ENCODE data around the gene GNAS. TPM values are rescaled to one million over a fixed set of nuclear protein-coding genes. Genes with fewer than 3 reads are reported as not detected.

Gene GNAS
- total RNA-seq, 6 experiments from 2014 or later = 254 to 400 (median 287) TPM

DNA sequence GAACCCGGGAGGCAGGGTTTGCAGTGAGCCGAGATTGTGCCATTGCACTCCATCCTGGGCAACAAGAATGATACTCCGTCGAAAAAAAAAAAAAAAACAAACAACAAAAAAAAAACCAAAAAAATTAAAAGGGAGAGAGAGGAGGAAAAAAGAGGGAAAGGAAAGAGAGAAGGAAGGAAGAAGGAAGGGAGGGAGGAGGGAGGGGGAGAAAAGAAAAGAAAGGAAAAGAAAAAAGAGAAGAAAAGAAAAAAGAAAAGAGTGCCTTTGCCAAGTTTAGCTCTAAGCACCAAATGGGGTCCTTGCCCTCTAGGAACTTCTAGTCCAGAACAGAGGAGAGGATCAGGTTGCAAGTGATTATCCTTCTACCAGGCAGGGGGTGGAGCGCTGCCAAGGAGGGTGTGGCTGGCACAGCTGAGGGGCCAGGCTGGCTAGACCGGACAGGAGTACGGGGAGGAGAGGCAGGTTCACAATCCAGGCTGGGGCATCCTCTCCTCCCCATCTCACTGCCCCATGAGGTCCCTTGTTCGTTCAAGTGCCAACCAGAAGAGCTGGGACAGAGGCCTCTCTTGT lies 19.1 kb downstream of the GNAS start:
- Histone ChIP-seq H3K36me3 (no peaks in the 10 kb centered on the region), H3K9me3 (no peaks in the 10 kb centered on the region), H3K4me1 (no peaks in the 10 kb centered on the region), H3K4me3 (no peak overlapping the region), H3K27me3 (no peaks in the 10 kb centered on the region), H3K27ac (no peak overlapping the region)
- TF ChIP-seq, protein P1, sequence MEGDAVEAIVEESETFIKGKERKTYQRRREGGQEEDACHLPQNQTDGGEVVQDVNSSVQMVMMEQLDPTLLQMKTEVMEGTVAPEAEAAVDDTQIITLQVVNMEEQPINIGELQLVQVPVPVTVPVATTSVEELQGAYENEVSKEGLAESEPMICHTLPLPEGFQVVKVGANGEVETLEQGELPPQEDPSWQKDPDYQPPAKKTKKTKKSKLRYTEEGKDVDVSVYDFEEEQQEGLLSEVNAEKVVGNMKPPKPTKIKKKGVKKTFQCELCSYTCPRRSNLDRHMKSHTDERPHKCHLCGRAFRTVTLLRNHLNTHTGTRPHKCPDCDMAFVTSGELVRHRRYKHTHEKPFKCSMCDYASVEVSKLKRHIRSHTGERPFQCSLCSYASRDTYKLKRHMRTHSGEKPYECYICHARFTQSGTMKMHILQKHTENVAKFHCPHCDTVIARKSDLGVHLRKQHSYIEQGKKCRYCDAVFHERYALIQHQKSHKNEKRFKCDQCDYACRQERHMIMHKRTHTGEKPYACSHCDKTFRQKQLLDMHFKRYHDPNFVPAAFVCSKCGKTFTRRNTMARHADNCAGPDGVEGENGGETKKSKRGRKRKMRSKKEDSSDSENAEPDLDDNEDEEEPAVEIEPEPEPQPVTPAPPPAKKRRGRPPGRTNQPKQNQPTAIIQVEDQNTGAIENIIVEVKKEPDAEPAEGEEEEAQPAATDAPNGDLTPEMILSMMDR (IDR thresholded peaks at IDR 0.05) = no peak
- no peak for TF ChIP-seq POLR2A (IDR thresholded peaks at IDR 0.05)
- intact Hi-C loops (cut with DNase I) = no loop called here
- DNase-seq (no peak), ATAC-seq (no peak)
- WGBS (ENCODE audit: insufficient coverage, low coverage, low lambda C conversion rate, missing lambda C conversion rate) = no CpG with 5 or more reads among the region's 8 CpGs

DNA sequence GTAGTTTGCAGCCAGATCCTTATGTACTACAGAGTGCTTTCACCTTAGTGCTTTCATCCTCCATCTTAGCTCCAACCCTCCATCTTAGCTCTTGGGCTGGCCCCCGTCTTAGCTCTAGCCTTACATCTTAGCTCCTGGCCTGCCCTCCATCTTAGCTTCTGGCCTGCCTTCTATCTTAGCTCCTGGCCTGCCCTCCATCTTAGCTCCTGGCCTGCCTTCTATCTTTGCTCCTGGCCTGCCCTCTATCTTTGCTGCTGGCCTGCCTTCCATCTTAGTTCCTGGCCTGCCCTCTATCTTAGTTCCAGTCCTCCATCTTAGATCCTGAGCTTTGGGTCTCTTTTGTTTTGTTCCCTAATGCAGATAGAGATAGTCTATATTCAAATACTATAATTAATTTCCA lies 22.0 kb downstream of the GNAS start:
- H3K9me3 ChIP-seq = no peaks in the 10 kb centered on the region
- H3K4me3 ChIP-seq = no peak overlapping the region
- TF ChIP-seq, protein P1 (IDR thresholded peaks at IDR 0.05) = no peak
- TF ChIP-seq POLR2A (IDR thresholded peaks at IDR 0.05) = no peak
- no peak overlapping the region for H3K27ac ChIP-seq
- intact Hi-C loops (cut with DNase I) = no loop called here
- H3K4me1 ChIP-seq = no peaks in the 10 kb centered on the region
- no peaks in the 10 kb centered on the region for H3K36me3 ChIP-seq
- DNase-seq = no peak
- no peak for ATAC-seq
- 100% methylated on average over 1 of the region's 1 CpG for whole genome bisulfite sequencing (ENCODE audit: insufficient coverage, low coverage, low lambda C conversion rate, missing lambda C conversion rate)
- no peaks in the 10 kb centered on the region for H3K27me3 ChIP-seq

DNA sequence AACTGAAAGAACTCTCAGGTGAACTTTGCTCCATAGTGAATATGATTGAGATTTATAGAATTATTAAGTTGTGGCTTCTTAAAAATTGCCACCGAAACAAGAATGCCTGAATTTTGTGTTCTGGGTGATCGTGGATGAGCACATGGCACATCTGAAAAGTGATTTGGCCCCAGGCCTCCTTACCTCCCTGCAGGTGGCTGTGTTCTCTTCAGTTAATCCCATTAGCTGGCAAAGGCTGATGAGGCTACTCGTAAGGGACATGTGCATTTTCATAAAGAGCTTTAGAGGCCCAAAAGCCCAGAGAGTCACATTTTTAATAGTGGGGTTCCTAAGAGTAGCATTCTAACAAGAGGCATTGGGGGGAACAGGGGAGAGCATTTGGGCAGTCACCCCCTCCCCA lies 22.6 kb downstream of the GNAS start:
- no peak overlapping the region for H3K4me3 ChIP-seq
- intact Hi-C loops (cut with DNase I) = loop anchor here in 1 of 2 donors (5.0 kb wide), 1 partner anchor 347 kb away; no protein-coding TSS in a partner anchor
- no peaks in the 10 kb centered on the region for H3K36me3 ChIP-seq
- no peak for TF ChIP-seq POLR2A (IDR thresholded peaks at IDR 0.05)
- TF ChIP-seq, protein P1 (IDR thresholded peaks at IDR 0.05) = no peak
- no peaks in the 10 kb centered on the region for H3K4me1 ChIP-seq
- DNase-seq (no peak), ATAC-seq (no peak)
- H3K9me3 ChIP-seq = no peaks in the 10 kb centered on the region
- 92% methylated on average over 2 of the region's 3 CpGs for WGBS (ENCODE audit: insufficient coverage, low coverage, low lambda C conversion rate, missing lambda C conversion rate)
- H3K27me3 ChIP-seq = no peaks in the 10 kb centered on the region
- H3K27ac ChIP-seq = no peak overlapping the region

DNA sequence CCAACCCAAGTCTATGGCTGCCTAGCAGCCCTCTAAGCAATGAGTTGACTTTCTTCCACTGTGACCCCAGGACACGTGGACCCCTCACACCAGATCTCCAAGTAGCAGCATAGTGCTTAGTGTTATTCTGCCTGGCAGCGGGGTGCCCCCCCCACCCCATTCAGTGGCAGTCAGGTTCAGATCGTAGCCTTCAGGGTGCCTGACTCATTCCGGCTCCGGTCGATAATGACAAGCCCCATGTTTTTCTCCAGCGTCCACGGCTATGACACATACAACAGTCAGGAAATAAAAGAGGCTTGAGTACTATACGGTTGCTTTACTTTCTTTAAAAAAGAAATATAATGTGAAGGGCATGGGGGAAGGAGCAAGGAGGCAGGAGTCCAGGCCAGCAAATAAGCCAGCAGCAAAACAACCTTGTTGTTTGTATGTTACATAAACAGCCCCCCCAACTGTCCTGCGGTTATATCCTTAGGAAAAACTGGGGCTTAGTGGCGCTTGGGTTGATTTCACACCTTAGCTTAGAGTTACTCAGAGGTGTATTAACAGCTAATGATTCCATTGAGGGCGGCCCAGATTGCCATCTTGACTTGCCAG lies 23.1 kb downstream of the GNAS start:
- ATAC-seq (no peak), DNase-seq (no peak)
- no peaks in the 10 kb centered on the region for H3K36me3 ChIP-seq
- H3K4me1 ChIP-seq = no peaks in the 10 kb centered on the region
- no peak overlapping the region for H3K27ac ChIP-seq
- no peak overlapping the region for H3K4me3 ChIP-seq
- WGBS (ENCODE audit: insufficient coverage, low coverage, low lambda C conversion rate, missing lambda C conversion rate) = 90% methylated on average over 11 of the region's 12 CpGs
- no peaks in the 10 kb centered on the region for H3K27me3 ChIP-seq
- H3K9me3 ChIP-seq = no peaks in the 10 kb centered on the region
- TF ChIP-seq, protein P1 (IDR thresholded peaks at IDR 0.05) = no peak
- no peak for TF ChIP-seq POLR2A (IDR thresholded peaks at IDR 0.05)
- intact Hi-C loops (cut with DNase I) = loop anchor here in 1 of 2 donors (5.0 kb wide), 1 partner anchor 347 kb away; no protein-coding TSS in a partner anchor

Measured in right lobe of liver (tissue), 6 donors.